ENCODE measurements around the gene TRIM46.
"Not testable (repeated sequence)": the region's sequence is repeated elsewhere in the genome, so short reads cannot be mapped to it uniquely, and the experiment has no call there.

Gene TRIM46

GRCh38 chr1:155186067-155186793 is 12.6 kb downstream of the TRIM46 start:
- no peak for DNase-seq (ENCODE audit: low read depth in 2 of 2)

GRCh38 chr1:155186794-155187455 is 13.3 kb downstream of the TRIM46 start:
- DNase-seq (ENCODE audit: low read depth in 2 of 2), result no peak

- no peak for DNase-seq (ENCODE audit: low read depth in 2 of 2)
Observed at GRCh38 chr1:155187456-155187891, 13.8 kb downstream of the TRIM46 start.

GRCh38 chr1:155188268-155188667 is 14.6 kb downstream of the TRIM46 start:
- no peak for DNase-seq (ENCODE audit: low read depth in 2 of 2)

GRCh38 chr1:155189926-155190325 is 16.3 kb downstream of the TRIM46 start:
- DNase-seq (ENCODE audit: low read depth in 2 of 2), result not testable (repeated sequence)

GRCh38 chr1:155191904-155192303 is 18.3 kb downstream of the TRIM46 start:
- no peak for DNase-seq (ENCODE audit: low read depth in 2 of 2)

- DNase-seq (ENCODE audit: low read depth in 2 of 2), result peak in 1 of 2 donors; percentile 30
Observed at GRCh38 chr1:155192346-155193274, 19.0 kb downstream of the TRIM46 start.

GRCh38 chr1:155193275-155193990 is 19.8 kb downstream of the TRIM46 start:
- DNase-seq (ENCODE audit: low read depth in 2 of 2), result peak; percentile 49 to 58

GRCh38 chr1:155193991-155194240 is 20.3 kb downstream of the TRIM46 start:
- not testable (repeated sequence) for DNase-seq (ENCODE audit: low read depth in 2 of 2)

- DNase-seq (ENCODE audit: low read depth in 2 of 2), result no peak
Observed at GRCh38 chr1:155195201-155196102, 21.8 kb downstream of the TRIM46 start.

- DNase-seq (ENCODE audit: low read depth in 2 of 2), result no peak
Observed at GRCh38 chr1:155196103-155196892, 22.6 kb downstream of the TRIM46 start.

- no peak for DNase-seq (ENCODE audit: low read depth in 2 of 2)
Observed at GRCh38 chr1:155196893-155197638, 23.4 kb downstream of the TRIM46 start.

GRCh38 chr1:155197901-155198546 is 24.4 kb downstream of the TRIM46 start:
- DNase-seq (ENCODE audit: low read depth in 2 of 2), result no peak

GRCh38 chr1:155198547-155198906 is 24.9 kb downstream of the TRIM46 start:
- DNase-seq (ENCODE audit: low read depth in 2 of 2), result no peak

GRCh38 chr1:155199792-155200191 is 26.1 kb downstream of the TRIM46 start:
- no peak for DNase-seq (ENCODE audit: low read depth in 2 of 2)

- no peak for DNase-seq (ENCODE audit: low read depth in 2 of 2)
Observed at GRCh38 chr1:155200920-155201319, 27.3 kb downstream of the TRIM46 start.

- DNase-seq (ENCODE audit: low read depth in 2 of 2), result no peak
Observed at GRCh38 chr1:155202198-155202597, 28.5 kb downstream of the TRIM46 start.

GRCh38 chr1:155202731-155203515 is 29.3 kb downstream of the TRIM46 start:
- no peak for DNase-seq (ENCODE audit: low read depth in 2 of 2)

All from stimulated activated CD8-positive, alpha-beta memory T cell treated with anti-CD3 and anti-CD28 coated beads, Interleukin-7, amount 100 ng/mL, for 4 hours (primary cell).